ENCODE results near the gene NES. TPM values are rescaled to one million over a fixed set of nuclear protein-coding genes. Genes with fewer than 3 reads are reported as not detected.
A peak's percentile ranks its signal among the peaks of the same experiment; 100 is the strongest.

NES gene
- total RNA-seq, 1 experiment from 2014 or later = 0.31 TPM

- DNase-seq (ENCODE audit: low spot score) = peak; percentile 28
Measured at GRCh38 chr1:156662005-156662799, 15.0 kb downstream of the NES start.

DNA sequence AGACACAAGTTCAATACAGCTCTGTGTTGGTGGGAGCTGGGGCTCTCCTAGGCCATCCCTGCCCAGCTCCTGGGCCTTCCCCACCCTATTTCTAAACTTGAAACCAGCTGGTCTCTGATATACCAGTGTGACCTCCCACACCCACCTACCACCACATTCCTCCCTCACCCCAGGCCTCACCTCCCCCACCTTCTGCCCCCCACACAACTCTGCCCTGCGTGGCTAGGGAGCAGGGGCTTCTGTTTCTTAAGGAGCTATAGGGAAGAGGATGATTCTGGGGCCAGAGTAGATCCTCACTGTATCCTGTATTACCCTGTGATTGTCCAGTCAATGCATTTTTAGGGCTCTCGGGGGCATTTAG is 16.5 kb downstream of the NES start:
- no peak for DNase-seq (ENCODE audit: low spot score)

- peak; percentile 97 for DNase-seq (ENCODE audit: low spot score)
Measured at GRCh38 chr1:156659988-156660751, 17.0 kb downstream of the NES start.

DNA sequence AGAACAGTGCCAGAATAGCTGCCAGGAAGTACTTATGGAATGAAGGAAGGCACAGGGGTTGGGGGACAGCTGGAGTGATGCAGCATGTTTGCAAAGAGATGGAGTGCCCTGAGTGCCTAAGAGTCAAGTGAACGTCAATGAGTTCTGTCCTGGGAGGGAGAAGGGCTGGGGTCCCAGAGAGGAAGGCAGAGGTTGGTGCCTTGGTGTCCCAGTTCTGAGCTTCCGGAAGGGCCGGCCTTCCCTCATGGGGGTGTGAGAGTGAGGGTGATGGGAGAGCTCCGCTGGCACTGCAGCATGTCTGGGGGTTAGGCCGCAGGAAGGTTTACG is 17.6 kb downstream of the NES start:
- DNase-seq (ENCODE audit: low spot score) = no peak

DNA sequence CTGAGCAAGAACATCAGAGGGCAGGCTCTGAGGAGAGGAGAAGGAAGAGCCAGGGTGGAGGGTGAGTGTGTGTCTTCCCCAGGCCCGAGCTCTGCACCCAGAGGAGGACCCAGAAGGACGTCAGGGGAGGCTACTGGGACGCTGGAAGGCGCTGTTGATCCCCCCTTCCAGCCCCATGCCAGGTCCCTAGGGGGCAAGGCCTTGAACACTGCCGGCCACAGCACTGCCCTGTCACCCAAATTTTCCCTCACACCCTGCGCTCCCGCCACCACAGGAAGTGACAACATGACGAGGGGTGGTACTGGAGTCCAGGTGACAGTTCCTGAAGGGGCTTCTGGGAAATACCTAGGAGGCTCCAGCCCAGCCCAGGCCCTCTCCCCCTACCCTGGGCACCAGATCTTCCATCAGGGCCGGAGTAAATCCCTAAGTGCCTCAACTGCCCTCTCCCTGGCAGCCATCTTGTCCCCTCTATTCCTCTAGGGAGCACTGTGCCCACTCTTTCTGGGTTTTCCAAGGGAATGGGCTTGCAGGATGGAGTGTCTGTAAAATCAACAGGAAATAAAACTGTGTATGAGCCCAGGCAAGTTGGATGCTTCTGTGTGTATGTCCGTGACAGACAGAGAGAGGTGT is 18.1 kb downstream of the NES start:
- no peak for DNase-seq (ENCODE audit: low spot score)

DNA sequence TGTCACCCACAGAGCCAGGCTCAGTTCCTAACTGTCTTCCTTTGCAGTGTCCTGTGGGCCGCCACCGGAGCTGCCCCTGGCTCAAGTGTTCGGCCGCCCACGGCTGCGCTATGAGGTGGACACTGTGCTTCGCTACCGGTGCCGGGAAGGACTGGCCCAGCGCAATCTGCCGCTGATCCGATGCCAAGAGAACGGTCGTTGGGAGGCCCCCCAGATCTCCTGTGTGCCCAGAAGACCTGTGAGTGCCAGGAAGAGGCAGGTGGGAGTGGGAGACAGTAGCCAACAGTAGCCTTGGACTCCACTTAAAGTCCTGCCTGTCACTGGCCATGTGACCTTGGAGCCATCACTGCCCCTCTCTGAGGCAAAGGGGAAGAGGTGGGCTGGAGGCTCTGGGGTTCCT is 18.7 kb downstream of the NES start:
- no peak for DNase-seq (ENCODE audit: low spot score)

- no peak for DNase-seq (ENCODE audit: low spot score)
Measured at GRCh38 chr1:156657741-156658319, 19.4 kb downstream of the NES start.

DNA sequence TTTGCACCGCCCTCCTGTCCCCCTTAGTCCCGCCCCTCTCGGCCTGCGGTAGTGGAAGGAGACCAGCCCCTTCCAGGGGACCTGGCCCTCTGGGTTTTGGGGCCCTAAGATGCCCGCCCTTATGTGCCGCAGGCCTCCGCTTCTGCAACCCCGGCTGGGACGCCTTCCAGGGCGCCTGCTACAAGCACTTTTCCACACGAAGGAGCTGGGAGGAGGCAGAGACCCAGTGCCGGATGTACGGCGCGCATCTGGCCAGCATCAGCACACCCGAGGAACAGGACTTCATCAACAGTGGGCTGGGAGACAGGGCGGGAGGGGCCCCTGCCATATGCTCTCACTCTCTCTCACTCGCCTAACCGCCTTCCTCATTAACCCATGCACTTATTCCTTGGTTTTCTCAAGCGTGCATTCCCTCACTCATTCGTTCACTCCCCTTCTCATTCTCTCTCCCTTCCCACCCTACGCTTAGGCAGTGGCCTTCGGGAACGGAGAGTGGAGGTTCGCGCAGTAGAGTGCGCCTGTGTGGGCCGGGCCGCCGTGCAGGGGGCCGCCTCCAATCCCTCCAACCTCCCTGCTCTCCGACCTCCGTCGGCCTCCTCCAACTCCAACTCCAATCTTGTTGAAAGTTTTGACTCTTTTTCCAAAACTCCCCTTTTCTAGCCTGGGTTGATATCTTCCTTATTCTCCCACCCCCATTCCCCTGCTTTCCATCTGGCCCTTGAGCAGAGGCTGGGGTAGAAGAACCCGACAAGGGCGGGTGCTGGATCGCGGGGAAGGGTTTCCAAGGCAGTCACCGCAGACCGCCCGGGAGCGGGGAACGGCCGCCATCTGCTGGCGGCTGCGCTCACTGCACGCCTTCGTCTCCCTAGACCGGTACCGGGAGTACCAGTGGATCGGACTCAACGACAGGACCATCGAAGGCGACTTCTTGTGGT is 20.1 kb downstream of the NES start:
- peak; percentile 77 for DNase-seq (ENCODE audit: low spot score)

DNA sequence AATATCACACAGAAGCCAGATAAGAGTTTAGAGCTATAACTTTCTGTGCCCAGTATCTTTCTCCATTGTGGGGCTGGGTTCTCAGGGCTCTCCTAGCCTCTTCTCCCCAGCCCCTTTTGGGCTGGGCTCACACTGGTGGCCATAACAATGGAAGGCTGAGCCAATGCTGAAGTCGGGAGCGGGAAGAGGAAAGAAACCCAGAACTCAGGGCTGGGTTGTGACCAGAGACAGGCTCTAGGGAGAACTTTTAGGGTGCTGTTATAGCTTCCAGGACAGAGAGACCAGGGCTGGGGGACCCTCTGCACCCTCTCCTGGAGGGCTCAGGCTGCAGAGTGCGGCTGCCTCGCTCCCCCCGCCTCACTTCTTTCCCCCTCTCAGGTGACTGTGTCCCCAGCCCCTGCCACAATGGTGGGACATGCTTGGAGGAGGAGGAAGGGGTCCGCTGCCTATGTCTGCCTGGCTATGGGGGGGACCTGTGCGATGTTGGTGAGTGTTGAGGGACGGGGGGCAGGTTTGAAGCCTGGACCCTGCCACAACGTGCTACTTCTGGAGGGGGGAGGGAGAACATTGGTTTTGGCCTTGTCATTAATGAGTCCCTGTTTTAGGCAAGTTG is 21.2 kb downstream of the NES start:
- DNase-seq (ENCODE audit: low spot score) = no peak

DNA sequence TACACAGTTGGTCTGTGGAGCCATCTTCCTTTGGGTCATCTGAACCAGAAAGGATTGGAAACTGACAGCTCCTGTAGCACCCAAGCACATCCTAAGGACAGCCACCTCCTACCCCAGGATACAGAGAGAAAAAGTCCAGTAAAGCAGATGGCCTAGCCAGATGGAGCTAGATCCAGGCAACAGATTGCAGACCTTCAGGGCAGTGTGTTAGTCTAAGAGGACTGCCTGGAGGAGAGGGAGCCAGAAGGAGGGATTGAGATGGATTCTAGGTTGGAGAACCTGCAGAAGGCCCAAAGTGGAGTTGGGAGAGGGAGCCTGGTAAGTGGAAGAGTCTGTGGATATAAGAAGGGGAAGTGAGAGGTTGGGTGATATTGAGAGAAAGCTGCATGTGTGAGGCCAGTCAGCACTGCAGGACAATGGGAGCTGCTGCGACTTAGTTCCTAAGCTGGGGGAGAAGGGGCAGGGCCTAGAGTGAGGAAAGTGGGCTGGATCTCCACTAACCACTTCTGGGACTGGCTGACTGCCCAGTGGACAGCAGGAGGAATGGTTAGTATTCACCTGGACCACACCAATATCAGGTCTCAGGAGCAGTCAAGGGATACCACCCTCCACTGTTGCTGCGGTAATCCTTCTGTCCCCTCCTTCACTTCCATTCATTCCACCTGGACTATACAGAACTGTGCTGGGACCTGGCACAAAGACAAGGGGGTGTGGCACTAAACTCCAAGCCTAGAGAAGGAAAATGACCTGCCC is 21.9 kb downstream of the NES start:
- no peak for DNase-seq (ENCODE audit: low spot score)

GRCh38 chr1:156654700-156655099 is 22.5 kb downstream of the NES start:
- no peak for DNase-seq (ENCODE audit: low spot score)

DNA sequence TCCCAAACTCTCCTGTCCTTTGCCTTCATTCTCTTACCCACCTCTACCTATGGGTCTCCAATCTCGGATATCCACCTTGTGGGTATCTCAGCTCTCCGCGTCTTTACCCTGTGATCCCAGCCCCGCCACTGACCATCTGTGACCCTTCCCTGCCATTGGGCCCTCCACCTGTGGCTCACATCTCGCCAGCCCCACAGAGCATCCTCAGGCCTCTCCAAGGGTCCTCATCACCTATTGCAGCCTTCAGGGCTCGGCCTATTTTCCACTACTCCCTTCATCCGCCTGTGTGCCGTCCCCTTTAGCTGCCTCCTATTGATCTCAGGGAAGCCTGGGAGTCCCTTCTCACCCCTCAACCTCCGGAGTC is 24.2 kb downstream of the NES start:
- DNase-seq (ENCODE audit: low spot score) = no peak

- no peak for DNase-seq (ENCODE audit: low spot score)
Measured at GRCh38 chr1:156652131-156652991, 24.8 kb downstream of the NES start.

DNA sequence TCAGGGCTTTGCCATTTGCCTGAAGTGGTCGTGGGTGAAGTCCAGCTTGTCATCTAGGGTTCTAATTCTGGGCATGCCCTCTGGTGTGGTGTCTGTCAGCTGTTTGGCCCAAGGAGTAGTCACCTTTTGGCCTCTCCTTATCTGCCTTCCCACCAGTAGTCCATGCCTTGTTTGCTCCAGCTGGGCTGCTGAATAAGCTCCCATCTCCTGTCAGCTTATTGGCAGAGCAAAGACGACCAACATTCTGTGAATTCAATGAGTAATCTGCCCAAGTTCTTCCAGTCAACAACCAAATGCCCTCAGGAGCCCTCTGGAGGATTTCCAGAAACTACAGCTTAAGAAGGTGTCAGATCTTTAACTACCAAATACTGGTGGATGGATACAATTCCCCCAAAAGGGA is 28.3 kb downstream of the NES start:
- DNase-seq (ENCODE audit: low spot score) = no peak

DNA sequence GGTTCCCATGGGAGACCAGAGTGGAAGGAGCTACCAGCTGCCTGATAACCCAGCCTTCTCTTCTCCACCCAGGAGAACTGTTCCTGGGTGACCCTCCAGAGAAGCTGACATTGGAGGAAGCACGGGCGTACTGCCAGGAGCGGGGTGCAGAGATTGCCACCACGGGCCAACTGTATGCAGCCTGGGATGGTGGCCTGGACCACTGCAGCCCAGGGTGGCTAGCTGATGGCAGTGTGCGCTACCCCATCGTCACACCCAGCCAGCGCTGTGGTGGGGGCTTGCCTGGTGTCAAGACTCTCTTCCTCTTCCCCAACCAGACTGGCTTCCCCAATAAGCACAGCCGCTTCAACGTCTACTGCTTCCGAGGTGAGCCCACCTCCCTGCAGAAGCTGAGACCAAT is 28.7 kb downstream of the NES start:
- no peak for DNase-seq (ENCODE audit: low spot score)

- DNase-seq (ENCODE audit: low spot score) = no peak
Measured at GRCh38 chr1:156647351-156647750, 29.9 kb downstream of the NES start.

DNA sequence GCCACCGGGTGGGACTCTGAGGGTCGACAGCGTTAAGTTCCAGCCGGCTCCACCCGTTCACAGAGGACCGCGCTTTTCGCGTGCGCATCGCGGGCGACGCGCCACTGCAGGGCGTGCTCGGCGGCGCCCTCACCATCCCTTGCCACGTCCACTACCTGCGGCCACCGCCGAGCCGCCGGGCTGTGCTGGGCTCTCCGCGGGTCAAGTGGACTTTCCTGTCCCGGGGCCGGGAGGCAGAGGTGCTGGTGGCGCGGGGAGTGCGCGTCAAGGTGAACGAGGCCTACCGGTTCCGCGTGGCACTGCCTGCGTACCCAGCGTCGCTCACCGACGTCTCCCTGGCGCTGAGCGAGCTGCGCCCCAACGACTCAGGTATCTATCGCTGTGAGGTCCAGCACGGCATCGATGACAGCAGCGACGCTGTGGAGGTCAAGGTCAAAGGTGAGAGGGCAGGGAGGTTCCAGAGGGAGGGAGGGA is 30.4 kb downstream of the NES start:
- DNase-seq (ENCODE audit: low spot score) = no peak

DNA sequence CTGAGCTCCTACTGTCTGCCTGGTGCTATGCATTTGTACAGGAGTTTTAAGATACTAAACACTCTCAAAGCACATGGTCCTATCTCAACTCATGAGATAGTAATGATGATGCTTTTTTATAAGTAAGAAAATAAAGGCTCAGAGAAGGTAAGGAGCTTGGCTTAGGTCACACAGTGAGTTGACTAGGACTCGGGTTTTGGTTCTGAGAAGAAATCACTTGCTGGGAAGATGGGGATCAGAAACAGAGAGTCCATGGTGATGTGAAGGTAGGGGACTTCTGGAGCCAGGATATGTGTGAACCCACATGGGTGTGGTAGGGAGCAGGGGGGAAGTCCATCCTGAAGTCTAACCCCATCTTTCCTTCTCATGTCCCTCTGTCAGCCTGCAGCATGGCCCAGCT is 31.5 kb downstream of the NES start:
- no peak for DNase-seq (ENCODE audit: low spot score)

GRCh38 chr1:156645056-156645455 is 32.2 kb downstream of the NES start:
- DNase-seq (ENCODE audit: low spot score) = no peak

Data from HT-29 (cell line).